Dendritic cell treated with granulocyte-macrophage colony-stimulating factor and Interleukin-4, amounts not matched to agents 40 ng/mL and 50 ng/mL, for 4 days (primary cell): Measurements from ENCODE around the gene IMPG2.

ENCODE experiments used
- H3K27ac Mint-ChIP-seq: one replicate; pipeline ENCODE4 v1.8.0; 2022; ENCODE audit warnings: mild to moderate bottlenecking, mixed read lengths
- H3K27me3 Mint-ChIP-seq: one replicate; pipeline ENCODE4 v1.8.0; 2022; ENCODE audit warnings: mild to moderate bottlenecking, mixed read lengths
- H3K36me3 Mint-ChIP-seq: one replicate; pipeline ENCODE4 v1.8.0; 2022; ENCODE audit warnings: low read depth, mixed read lengths
- H3K4me1 Mint-ChIP-seq: one replicate; pipeline ENCODE4 v1.8.0; 2022; ENCODE audit warnings: low read depth, mixed read lengths
- H3K4me3 Mint-ChIP-seq: one replicate; pipeline ENCODE4 v1.8.0; 2022; ENCODE audit warnings: mild to moderate bottlenecking, moderate library complexity, mixed read lengths
- H3K9me3 Mint-ChIP-seq: one replicate; pipeline ENCODE4 v1.8.0; 2022; ENCODE audit warnings: mixed read lengths
- intact Hi-C: fragments of 100-400 bp; cut with micrococcal nuclease; formaldehyde crosslinking; loops from one replicate; pipeline ENCODE4 v1.15.0; 2022

Gene IMPG2

DNA sequence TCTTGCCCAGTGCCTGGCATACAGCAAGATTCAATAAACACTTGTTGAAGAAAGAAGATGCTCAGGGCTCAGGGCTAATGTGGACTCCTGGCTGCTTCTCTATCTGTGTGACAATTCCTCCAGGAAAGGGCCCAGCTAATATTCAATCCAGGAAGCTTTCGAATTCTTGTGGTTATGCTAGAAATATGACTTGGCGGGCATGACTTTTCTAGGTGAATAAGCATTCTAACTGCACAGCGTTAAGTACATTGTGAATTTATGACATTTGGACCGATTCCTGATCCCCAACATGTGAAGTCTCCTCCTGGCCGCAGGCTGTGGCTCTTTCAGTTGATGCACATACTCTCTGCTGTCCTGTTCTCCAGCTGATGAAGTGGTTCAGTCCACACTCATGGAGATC lies 117.0 kb downstream of the IMPG2 start:
- no peak overlapping the region for H3K27ac Mint-ChIP-seq
- H3K4me1 Mint-ChIP-seq, result peaks cover 4% of the 10 kb centered on the region
- no peaks in the 10 kb centered on the region for H3K27me3 Mint-ChIP-seq
- H3K9me3 Mint-ChIP-seq, result no peaks in the 10 kb centered on the region
- no peaks in the 10 kb centered on the region for H3K36me3 Mint-ChIP-seq
- H3K4me3 Mint-ChIP-seq, result no peak overlapping the region
- intact Hi-C loops, result no loop called here

DNA sequence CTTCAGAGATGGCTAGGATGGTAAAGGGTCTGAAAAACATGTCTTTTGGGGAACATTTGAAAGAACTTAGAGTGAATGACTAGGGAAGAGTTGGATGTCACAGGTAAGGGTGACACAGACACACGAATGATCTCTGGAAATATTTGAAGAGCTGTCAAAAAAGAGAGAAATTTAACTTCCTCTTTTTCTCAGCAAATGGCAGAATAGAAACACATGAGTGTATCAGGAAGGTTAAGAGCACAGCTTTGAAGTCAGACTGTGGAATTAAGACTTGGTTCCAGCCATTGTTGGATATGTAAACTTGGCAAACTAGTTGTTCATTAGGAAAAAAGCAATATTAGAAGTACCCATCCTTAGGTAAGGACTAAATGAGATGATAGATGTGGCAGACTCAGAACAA lies 117.7 kb downstream of the IMPG2 start:
- H3K4me3 Mint-ChIP-seq, result no peak overlapping the region
- H3K4me1 Mint-ChIP-seq, result peaks cover 4% of the 10 kb centered on the region
- intact Hi-C loops, result no loop called here
- no peak overlapping the region for H3K27ac Mint-ChIP-seq
- no peaks in the 10 kb centered on the region for H3K36me3 Mint-ChIP-seq
- no peaks in the 10 kb centered on the region for H3K9me3 Mint-ChIP-seq
- H3K27me3 Mint-ChIP-seq, result no peaks in the 10 kb centered on the region

DNA sequence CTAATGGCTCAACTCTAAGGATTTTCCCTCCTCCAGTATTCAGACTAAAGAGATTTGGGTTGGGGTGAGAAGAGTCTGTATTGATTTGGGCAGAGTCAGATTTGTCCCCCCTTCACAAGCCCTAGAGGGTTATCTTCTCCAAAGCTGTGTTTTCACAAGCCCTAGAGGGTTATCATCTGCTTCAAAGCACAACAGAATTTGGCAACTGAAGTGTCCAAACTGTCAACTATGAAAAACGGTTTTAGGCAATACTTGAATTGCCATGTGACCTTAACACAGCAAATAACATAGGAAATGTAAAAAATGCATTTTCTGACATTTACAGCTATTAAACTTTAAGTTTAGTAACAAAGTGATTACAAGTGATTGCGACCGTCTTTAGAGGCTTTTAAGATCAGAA lies 119.9 kb downstream of the IMPG2 start:
- H3K27me3 Mint-ChIP-seq, result no peaks in the 10 kb centered on the region
- no peak overlapping the region for H3K4me3 Mint-ChIP-seq

DNA sequence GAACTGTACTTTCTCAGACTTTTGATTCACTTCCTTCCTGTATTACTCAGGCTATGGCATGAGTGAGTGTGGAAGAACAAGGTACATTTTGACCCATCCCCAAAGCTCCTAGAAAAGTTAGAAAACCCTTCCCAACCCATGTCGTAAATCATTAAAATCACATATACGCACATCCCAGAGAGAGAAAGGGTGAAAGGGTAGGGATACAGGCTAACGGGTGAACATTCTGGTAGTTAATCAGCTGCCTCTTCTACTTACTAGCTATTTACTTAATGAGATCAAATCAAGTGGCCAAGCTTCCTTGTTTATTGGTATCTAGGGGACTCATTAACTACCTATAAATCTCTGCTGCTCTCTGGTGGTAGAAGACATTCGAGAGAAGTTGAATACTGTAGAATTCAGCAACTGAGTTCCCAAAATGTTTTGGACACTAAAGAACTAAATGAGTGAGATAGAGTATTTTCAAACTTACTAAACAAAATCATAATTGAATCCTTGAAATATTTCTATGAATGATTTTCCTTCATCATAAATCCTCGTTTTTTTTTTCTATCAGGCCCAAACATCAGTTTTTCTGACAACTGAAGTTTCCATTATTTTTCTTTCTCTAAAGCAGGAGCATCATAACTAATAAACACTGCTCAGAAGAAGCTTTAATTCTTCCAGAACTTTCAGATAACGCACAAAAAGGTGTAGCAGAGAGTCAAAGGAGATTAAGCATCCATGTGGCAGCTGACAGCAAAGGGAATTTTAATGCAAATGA lies 124.2 kb downstream of the IMPG2 start:
- Mint-ChIP-seq H3K4me3 (no peak overlapping the region), H3K4me1 (no peaks in the 10 kb centered on the region), H3K27me3 (no peaks in the 10 kb centered on the region), H3K27ac (no peak overlapping the region), H3K9me3 (no peaks in the 10 kb centered on the region), H3K36me3 (no peaks in the 10 kb centered on the region)
- intact Hi-C loops, result loop anchor here (5.0 to 10.0 kb wide), 3 partner anchors 304 to 731 kb away; no protein-coding TSS in a partner anchor

More for the DNA sequence above, 119.9 kb downstream of the IMPG2 start:
- Mint-ChIP-seq H3K27ac (no peak overlapping the region), H3K9me3 (no peaks in the 10 kb centered on the region), H3K4me1 (peaks cover 4% of the 10 kb centered on the region), H3K36me3 (no peaks in the 10 kb centered on the region)
- intact Hi-C loops, result no loop called here

DNA sequence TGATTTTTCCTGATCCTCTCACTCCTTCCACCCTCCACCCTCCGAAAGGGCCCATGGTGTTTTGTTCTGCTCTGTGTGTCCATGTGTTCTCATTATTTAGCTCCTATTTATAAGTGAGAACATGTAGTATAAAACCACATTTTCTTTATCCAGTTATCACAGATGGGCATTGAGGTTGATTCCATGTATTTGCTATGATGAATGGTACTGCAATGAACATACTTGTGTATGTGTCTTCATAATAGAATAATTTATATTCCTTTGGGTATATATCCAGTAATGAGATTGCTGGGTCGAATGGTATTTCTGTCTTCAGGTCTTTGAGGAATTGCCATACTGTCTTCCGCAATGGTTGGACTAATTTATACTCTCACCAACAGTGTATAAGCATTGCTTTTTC lies 126.0 kb downstream of the IMPG2 start:
- intact Hi-C loops, result loop anchor here (10.0 kb wide), 1 partner anchor 730 kb away; no protein-coding TSS in a partner anchor
- no peaks in the 10 kb centered on the region for H3K9me3 Mint-ChIP-seq
- no peak overlapping the region for H3K4me3 Mint-ChIP-seq
- H3K4me1 Mint-ChIP-seq, result no peaks in the 10 kb centered on the region
- no peaks in the 10 kb centered on the region for H3K27me3 Mint-ChIP-seq
- H3K36me3 Mint-ChIP-seq, result no peaks in the 10 kb centered on the region
- H3K27ac Mint-ChIP-seq, result no peak overlapping the region

DNA sequence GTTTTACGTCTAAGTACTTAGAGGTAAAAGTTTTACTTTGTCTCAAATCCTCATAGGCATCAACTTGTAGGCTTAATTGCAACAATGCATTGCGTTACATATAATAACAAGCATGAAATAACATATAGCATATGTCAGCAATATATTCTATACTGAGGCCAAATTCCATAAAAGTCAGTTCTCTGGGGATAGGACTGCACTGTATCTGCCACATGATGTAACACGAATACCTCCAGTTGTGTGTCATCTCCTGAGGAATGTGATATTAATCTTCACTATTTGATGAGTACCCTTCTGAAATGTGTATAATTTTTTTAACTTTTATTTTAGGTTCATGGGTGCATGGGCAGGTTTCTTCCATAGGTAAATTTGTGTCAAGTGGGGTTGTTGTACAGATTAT lies 126.4 kb downstream of the IMPG2 start:
- Mint-ChIP-seq H3K9me3 (no peaks in the 10 kb centered on the region), H3K27ac (no peak overlapping the region), H3K36me3 (no peaks in the 10 kb centered on the region), H3K4me1 (no peaks in the 10 kb centered on the region), H3K4me3 (no peak overlapping the region), H3K27me3 (no peaks in the 10 kb centered on the region)
- intact Hi-C loops, result loop anchor here (10.0 kb wide), 1 partner anchor 729 kb away; no protein-coding TSS in a partner anchor

DNA sequence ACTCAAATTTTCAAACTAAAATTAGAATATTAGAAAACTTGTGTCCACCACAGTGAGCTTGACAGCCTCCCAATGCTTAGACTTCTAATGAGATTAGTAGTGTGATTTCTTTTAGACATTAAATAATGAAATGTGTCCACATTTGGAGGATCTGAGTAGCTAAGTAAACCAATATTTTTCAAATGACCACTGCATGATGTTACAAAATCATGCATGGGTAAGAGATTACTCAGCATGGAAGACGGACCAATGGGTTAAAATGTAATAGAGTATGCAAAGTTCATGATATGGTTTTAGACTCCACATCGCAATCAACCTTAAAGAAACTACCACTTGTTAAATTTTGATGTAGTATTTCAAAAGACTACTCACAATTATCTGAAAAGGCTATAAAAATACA lies 130.6 kb downstream of the IMPG2 start:
- Mint-ChIP-seq H3K27me3 (no peaks in the 10 kb centered on the region), H3K9me3 (no peaks in the 10 kb centered on the region), H3K4me1 (no peaks in the 10 kb centered on the region), H3K27ac (no peak overlapping the region), H3K4me3 (no peak overlapping the region), H3K36me3 (no peaks in the 10 kb centered on the region)
- intact Hi-C loops, result loop anchor here (10.0 kb wide), 1 partner anchor 725 kb away; no protein-coding TSS in a partner anchor

DNA sequence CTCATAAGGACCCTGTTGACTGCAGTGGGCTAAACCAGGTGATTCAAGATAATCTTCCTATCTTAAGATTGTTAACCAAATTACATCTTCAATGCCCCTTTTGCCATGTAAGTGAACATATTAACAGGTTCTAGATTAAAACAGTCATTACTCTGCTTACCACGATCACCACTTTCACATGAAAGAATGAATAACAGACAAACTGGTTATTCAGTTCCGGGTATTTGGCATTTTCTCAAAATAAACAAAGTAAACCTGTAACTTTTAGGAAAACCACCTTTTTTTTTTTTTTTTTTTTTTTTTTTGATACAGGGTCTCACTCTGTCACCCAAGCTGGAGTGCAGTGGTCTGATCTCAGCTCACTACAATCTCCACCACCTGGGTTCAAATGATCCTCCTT lies 131.2 kb downstream of the IMPG2 start:
- Mint-ChIP-seq H3K4me1 (no peaks in the 10 kb centered on the region), H3K4me3 (no peak overlapping the region), H3K9me3 (no peaks in the 10 kb centered on the region), H3K27ac (no peak overlapping the region), H3K27me3 (no peaks in the 10 kb centered on the region), H3K36me3 (no peaks in the 10 kb centered on the region)
- intact Hi-C loops, result no loop called here

DNA sequence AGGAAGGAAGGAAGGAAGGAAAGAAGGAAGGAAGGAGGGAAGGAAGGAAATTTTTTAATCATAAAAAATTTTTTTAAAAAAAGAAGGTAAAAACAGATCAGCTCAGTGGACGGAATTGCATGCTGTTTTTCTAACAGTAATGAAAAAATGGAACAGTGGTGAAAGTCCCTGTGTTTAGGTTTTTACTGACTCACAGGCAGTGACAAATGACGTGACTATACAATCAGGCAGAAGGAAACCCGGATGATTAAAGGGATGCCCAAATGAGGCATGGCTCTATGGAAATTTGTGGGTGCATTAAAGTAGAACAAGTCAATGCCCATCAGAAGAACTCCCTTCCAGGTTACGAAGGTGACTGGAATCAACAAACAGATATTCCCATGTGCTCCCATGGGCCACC lies 135.0 kb downstream of the IMPG2 start:
- Mint-ChIP-seq H3K27ac (no peak overlapping the region), H3K27me3 (no peaks in the 10 kb centered on the region), H3K4me1 (no peaks in the 10 kb centered on the region), H3K9me3 (no peaks in the 10 kb centered on the region), H3K4me3 (no peak overlapping the region), H3K36me3 (no peaks in the 10 kb centered on the region)
- intact Hi-C loops, result no loop called here

DNA sequence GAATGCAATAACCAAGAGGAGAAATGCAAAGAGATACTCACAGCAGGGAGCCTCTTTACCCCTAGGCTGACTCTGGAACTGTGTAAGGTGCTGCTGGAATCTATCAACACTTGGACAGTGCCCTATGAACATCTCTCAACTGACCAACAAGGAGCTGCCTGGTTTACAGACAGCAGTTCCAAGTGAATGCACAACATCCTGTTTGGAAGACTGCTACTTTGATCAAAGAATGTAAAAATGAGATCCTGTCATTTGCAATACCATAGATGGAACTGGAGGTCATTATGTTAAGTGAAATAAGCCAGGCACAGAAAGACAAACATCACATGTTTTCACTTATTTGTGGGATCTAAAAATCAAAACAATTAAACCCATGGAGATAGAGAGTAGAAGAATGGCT lies 136.3 kb downstream of the IMPG2 start:
- intact Hi-C loops, result no loop called here
- H3K9me3 Mint-ChIP-seq, result no peaks in the 10 kb centered on the region
- H3K36me3 Mint-ChIP-seq, result no peaks in the 10 kb centered on the region
- no peaks in the 10 kb centered on the region for H3K27me3 Mint-ChIP-seq
- no peak overlapping the region for H3K4me3 Mint-ChIP-seq
- H3K27ac Mint-ChIP-seq, result no peak overlapping the region
- H3K4me1 Mint-ChIP-seq, result no peaks in the 10 kb centered on the region

DNA sequence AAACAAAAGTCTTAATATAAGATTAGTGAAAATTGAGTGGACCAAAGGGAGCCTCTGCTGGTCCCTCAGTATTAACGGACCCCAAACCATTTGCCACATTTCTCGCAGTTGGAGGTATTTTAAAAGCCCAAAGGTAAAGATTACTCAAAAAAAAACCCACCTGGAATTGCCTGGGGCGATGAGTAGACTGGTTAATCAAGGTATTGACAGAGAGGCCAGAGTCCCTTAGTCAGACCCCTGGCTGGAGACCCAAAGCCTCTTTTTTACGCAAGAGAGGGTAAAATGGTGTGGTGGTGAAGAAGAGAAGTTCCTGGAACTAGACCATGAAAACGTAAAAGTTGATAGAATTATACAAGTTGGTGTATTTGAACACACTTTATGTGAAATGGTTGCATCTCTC lies 137.2 kb downstream of the IMPG2 start:
- H3K4me3 Mint-ChIP-seq, result no peak overlapping the region
- H3K36me3 Mint-ChIP-seq, result no peaks in the 10 kb centered on the region
- H3K27me3 Mint-ChIP-seq, result no peaks in the 10 kb centered on the region
- H3K4me1 Mint-ChIP-seq, result no peaks in the 10 kb centered on the region
- no peak overlapping the region for H3K27ac Mint-ChIP-seq
- H3K9me3 Mint-ChIP-seq, result no peaks in the 10 kb centered on the region
- intact Hi-C loops, result no loop called here

DNA sequence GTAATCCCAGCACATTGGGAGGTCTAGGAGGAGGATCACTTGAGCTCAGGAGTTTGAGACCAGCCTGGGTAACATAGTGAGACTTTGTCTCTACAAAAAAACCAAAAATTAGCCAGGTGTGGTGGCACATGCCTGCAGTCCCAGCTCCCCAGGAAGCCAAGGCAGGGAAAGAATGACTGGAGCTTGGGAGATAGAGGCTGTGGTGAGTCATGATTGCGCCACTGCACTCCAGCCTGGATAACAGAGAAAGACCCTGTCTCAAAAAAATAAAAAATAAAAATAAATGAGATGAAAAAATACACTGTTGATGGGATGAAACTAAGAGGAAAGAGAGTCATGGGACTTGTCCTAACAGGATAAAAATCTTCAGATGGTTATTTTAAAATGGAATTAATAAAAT lies 137.6 kb downstream of the IMPG2 start:
- H3K4me1 Mint-ChIP-seq, result no peaks in the 10 kb centered on the region
- H3K36me3 Mint-ChIP-seq, result no peaks in the 10 kb centered on the region
- no peak overlapping the region for H3K27ac Mint-ChIP-seq
- H3K9me3 Mint-ChIP-seq, result no peaks in the 10 kb centered on the region
- no peaks in the 10 kb centered on the region for H3K27me3 Mint-ChIP-seq
- no peak overlapping the region for H3K4me3 Mint-ChIP-seq
- intact Hi-C loops, result no loop called here

DNA sequence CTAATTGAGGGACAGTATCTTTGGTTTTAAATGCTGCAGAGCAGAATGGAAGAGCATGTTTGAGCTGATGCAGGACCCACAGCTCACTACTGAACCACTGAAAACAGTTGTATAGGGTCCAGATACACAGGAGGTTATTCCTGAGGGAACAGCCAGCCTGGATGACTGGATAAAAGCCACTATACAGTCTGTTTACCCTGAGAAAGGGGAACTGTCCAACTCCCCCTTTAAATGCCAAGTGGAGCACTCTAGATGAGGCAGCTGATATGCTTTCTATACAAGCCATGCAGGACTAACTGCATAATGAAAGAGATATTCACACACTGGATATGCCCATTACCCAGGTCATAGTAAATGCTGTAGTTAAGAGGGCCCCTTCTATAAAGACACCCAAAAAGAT lies 138.6 kb downstream of the IMPG2 start:
- Mint-ChIP-seq H3K36me3 (no peaks in the 10 kb centered on the region), H3K27ac (no peak overlapping the region), H3K4me1 (no peaks in the 10 kb centered on the region)

DNA sequence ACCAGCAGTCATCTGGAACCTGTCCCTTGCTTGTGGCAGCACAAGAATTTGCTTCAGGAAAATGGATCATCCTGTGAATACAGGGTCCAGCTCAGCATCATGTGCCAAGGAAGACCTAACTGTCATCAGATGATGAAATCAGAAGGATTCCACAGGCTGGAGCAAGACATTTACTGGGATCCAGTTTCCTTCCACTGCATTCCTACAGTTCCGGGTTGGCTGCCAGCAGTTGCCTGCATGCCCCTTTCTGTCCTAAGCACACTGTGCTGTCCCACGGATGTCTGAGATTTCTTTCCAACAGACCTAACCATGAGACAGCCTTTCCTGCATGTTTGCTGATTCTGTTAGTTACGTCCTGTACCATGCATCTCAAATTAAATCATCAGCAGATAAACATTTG lies 140.7 kb downstream of the IMPG2 start:
- H3K36me3 Mint-ChIP-seq, result no peaks in the 10 kb centered on the region
- intact Hi-C loops, result no loop called here
- H3K27me3 Mint-ChIP-seq, result no peaks in the 10 kb centered on the region
- H3K4me1 Mint-ChIP-seq, result no peaks in the 10 kb centered on the region
- H3K9me3 Mint-ChIP-seq, result no peaks in the 10 kb centered on the region
- no peak overlapping the region for H3K27ac Mint-ChIP-seq
- no peak overlapping the region for H3K4me3 Mint-ChIP-seq

More for the DNA sequence above, 138.6 kb downstream of the IMPG2 start:
- H3K9me3 Mint-ChIP-seq, result no peaks in the 10 kb centered on the region
- no peaks in the 10 kb centered on the region for H3K27me3 Mint-ChIP-seq
- H3K4me3 Mint-ChIP-seq, result no peak overlapping the region
- intact Hi-C loops, result no loop called here

DNA sequence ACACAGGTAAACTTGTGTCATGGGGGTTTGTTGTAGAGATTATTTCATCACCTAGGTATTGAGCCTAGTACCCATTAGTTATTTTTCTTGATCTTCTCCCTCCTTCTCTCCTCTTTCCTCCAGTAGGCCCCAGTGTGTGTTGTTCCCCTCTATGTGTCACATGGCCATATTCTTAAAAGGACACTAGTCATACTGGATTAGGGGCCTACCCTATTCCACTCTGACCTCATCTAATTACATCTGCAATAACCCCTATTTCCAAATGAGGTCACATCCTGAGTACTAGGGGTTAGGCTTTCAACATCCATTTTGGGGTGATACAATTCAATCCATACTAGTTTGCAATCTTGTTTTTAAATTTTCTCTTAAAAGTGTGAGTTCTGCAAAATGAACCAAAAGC lies 142.8 kb downstream of the IMPG2 start:
- H3K27me3 Mint-ChIP-seq, result no peaks in the 10 kb centered on the region
- no peak overlapping the region for H3K4me3 Mint-ChIP-seq
- intact Hi-C loops, result no loop called here
- H3K36me3 Mint-ChIP-seq, result no peaks in the 10 kb centered on the region
- no peaks in the 10 kb centered on the region for H3K9me3 Mint-ChIP-seq
- no peak overlapping the region for H3K27ac Mint-ChIP-seq
- H3K4me1 Mint-ChIP-seq, result no peaks in the 10 kb centered on the region
